K562 (cell line): Measurements from ENCODE around the gene MCM7. TPM values are rescaled to one million over a fixed set of nuclear protein-coding genes. Genes with fewer than 3 reads are reported as not detected.

Source experiments
- ADNP ChIP-seq: fragments of 200-800 bp; sonication (Bioruptor generic); IDR thresholded peaks from 2 replicates; pipeline ENCODE4 v1.6.1; 2016; ENCODE audit warnings: missing genetic modification characterization, missing compliant biosample characterization
- CEBPG ChIP-seq, 3 experiments: fragments of 200-800 bp in 1 of 3; sonication (Bioruptor generic) in 1 of 3; sonication (generic) in 1 of 3; formaldehyde crosslinking in 1 of 3; IDR thresholded peaks in 2 of 3; conservative IDR thresholded peaks in 1 of 3; 2 replicates each; pipeline versions ENCODE4 v1.6.1 to v1.8.0; 2016 to 2022; ENCODE audit warnings: missing compliant biosample characterization in 2 of 3, missing genetic modification characterization in 2 of 3, mild to moderate bottlenecking in 1 of 3, missing genetic modification reagents in 1 of 3
- E2F1 ChIP-seq: sonication (generic); formaldehyde crosslinking; IDR thresholded peaks from 2 replicates; pipeline ENCODE4 v1.8.1; 2023; ENCODE audit warnings: mild to moderate bottlenecking, missing genetic modification reagents, moderate library complexity
- ELF2 ChIP-seq: fragments of 250-450 bp; sonication (Bioruptor Pico); IDR thresholded peaks from 2 replicates; pipeline ENCODE4 v1.5.0; 2021; ENCODE audit warnings: mild to moderate bottlenecking
- EWSR1 ChIP-seq: fragments of 450-650 bp; IDR thresholded peaks from 2 replicates; pipeline ENCODE4 v1.6.1; 2018; ENCODE audit warnings: borderline replicate concordance, mild to moderate bottlenecking, low read depth, moderate library complexity; ENCODE audit not compliant: partially characterized antibody
- MTA3 ChIP-seq: fragments of 450-650 bp; formaldehyde crosslinking; IDR thresholded peaks from 2 replicates; pipeline ENCODE4 v1.6.1; 2017; ENCODE audit warnings: mild to moderate bottlenecking, borderline replicate concordance
- PHB ChIP-seq: fragments of 250-450 bp; sonication (Bioruptor Pico); IDR thresholded peaks from 2 replicates; pipeline ENCODE4 v1.5.0; 2021
- POLR2A ChIP-seq: fragments of 450-650 bp; conservative IDR thresholded peaks from 2 replicates; pipeline ENCODE4 v1.6.1; 2016
- RAD51 ChIP-seq: fragments of 450-650 bp; IDR thresholded peaks from 2 replicates; pipeline ENCODE4 v1.7.1; 2016; ENCODE audit warnings: low read depth, mild to moderate bottlenecking, borderline replicate concordance
- RFX7 ChIP-seq: fragments of 250-450 bp; sonication (Bioruptor Pico); IDR thresholded peaks from 2 replicates; pipeline ENCODE4 v1.5.1; 2021; ENCODE audit warnings: mild to moderate bottlenecking
- SFPQ ChIP-seq: fragments of 200-400 bp; formaldehyde crosslinking; IDR thresholded peaks from 2 replicates; pipeline ENCODE4 v1.6.1; 2017; ENCODE audit warnings: mild to moderate bottlenecking, low read depth, low read length, moderate library complexity
- SREBF2 ChIP-seq: sonication (generic); formaldehyde crosslinking; IDR thresholded peaks from 2 replicates; pipeline ENCODE4 v1.4.0; 2020; ENCODE audit warnings: mild to moderate bottlenecking, missing genetic modification reagents
- THRA ChIP-seq: fragments of 450-650 bp; IDR thresholded peaks from 2 replicates; pipeline ENCODE4 v1.6.1; 2017; ENCODE audit warnings: mild to moderate bottlenecking, moderate library complexity
- THRAP3 ChIP-seq: fragments of 450-650 bp; IDR thresholded peaks from 2 replicates; pipeline ENCODE4 v1.6.1; 2016; ENCODE audit warnings: mild to moderate bottlenecking, inconsistent platforms, borderline replicate concordance
- USF1 ChIP-seq: sonication (generic); formaldehyde crosslinking; IDR thresholded peaks from 2 replicates; pipeline ENCODE4 v1.9.0; 2022; ENCODE audit warnings: mild to moderate bottlenecking, missing genetic modification reagents
- ZNF436 ChIP-seq: fragments of 250-450, 450-650 bp; sonication (Bioruptor Pico); formaldehyde crosslinking; IDR thresholded peaks from 2 replicates; pipeline ENCODE4 v1.7.0; 2020; ENCODE audit warnings: mild to moderate bottlenecking
- ZNF518B ChIP-seq: fragments of 250-450 bp; sonication (Bioruptor Pico); IDR thresholded peaks from 2 replicates; pipeline ENCODE4 v1.5.0; 2021; ENCODE audit warnings: mild to moderate bottlenecking, moderate library complexity
- ZNF76 ChIP-seq: fragments of 250-450 bp; sonication (Bioruptor Pico); IDR thresholded peaks from 2 replicates; pipeline ENCODE4 v1.4.0; 2020; ENCODE audit warnings: mild to moderate bottlenecking, moderate library complexity, borderline replicate concordance
- polyA plus RNA-seq, 8 experiments: library from polyadenylated mRNA; depleted of rRNA in 4 of 8; stranded (reverse) in 5 of 8; unstranded in 3 of 8; fragments of >200 nt; fragmentation: Nextera tagmentation in 2 of 8; fragmentation: Illumina TruSeq in 1 of 8; extraction: Ambion mirVana in 2 of 8; extraction: Trizol in 1 of 8; gene quantifications; 2 replicates each; pipeline versions ENCODE4 v1.2.1 to v1.2.3, GENCODE V29; 2011 to 2014; ENCODE audit warnings: inconsistent platforms in 1 of 8, missing spikeins in 1 of 8
- total RNA-seq, 7 experiments: library from RNA; depleted of rRNA in 6 of 7; stranded (reverse); fragments of >200 nt in 6 of 7; fragmentation: Illumina TruSeq in 2 of 7; extraction: Trizol in 2 of 7; gene quantifications; 2 replicates each; pipeline versions ENCODE4 v1.2.1 to v1.2.3, GENCODE V29; 2011 to 2021; ENCODE audit warnings: low replicate concordance in 1 of 7

Gene MCM7
- total and polyA plus RNA-seq, 9 of the 15 experiments (the other 6 are each of a cell fraction or from before 2014, with no cell fraction given): 329 to 856 (median 437) TPM

GRCh38 chr7:100049441-100050291, 51.5 kb downstream of the MCM7 start, which contains the start of gene ZSCAN21 (continued):
- no peak for TF ChIP-seq SFPQ
- 0 out of 2 replicates have a peak, but pooled peaks have one; percentile 31 for TF ChIP-seq E2F1
- TF ChIP-seq ELF2: peak; percentile 79; the same call in 1 of the 2 replicates
- TF ChIP-seq EWSR1: no peak
- no peak for TF ChIP-seq SREBF2 (CRISPR knock-in tag)
- TF ChIP-seq ADNP (tag): no peak
- no peak for TF ChIP-seq USF1
- TF ChIP-seq RAD51: no peak; the same call in 1 of the 2 replicates
- TF ChIP-seq RFX7 (CRISPR knock-in tag): no peak
- TF ChIP-seq POLR2A: peak; percentile 95
- no peak for TF ChIP-seq PHB
- no peak for TF ChIP-seq ZNF76 (CRISPR knock-in tag)
- TF ChIP-seq ZNF436: no peak
- no peak for TF ChIP-seq THRA
- no peak for TF ChIP-seq CEBPG (CRISPR knock-in tag; IDR thresholded peaks at IDR 0.05)
- TF ChIP-seq CEBPG (tag; conservative IDR thresholded peaks at IDR 0.05 in 1 of 2, IDR thresholded peaks at IDR 0.05 in 1 of 2): no peak
- TF ChIP-seq ZNF518B: no peak
- no peak for TF ChIP-seq THRAP3
- TF ChIP-seq MTA3: peak; percentile 85; the same call in 1 of the 2 replicates
